Fibroblast of gingiva (primary cell): Measurements from ENCODE around the gene MTMR10.
A peak's percentile ranks its signal among the peaks of the same experiment; 100 is the strongest.

ENCODE experiments used
- DNase-seq: peaks from one replicate; pipeline ENCODE4 v3.0.0-alpha.2; 2011; ENCODE audit warnings: low read depth

MTMR10 gene

DNA sequence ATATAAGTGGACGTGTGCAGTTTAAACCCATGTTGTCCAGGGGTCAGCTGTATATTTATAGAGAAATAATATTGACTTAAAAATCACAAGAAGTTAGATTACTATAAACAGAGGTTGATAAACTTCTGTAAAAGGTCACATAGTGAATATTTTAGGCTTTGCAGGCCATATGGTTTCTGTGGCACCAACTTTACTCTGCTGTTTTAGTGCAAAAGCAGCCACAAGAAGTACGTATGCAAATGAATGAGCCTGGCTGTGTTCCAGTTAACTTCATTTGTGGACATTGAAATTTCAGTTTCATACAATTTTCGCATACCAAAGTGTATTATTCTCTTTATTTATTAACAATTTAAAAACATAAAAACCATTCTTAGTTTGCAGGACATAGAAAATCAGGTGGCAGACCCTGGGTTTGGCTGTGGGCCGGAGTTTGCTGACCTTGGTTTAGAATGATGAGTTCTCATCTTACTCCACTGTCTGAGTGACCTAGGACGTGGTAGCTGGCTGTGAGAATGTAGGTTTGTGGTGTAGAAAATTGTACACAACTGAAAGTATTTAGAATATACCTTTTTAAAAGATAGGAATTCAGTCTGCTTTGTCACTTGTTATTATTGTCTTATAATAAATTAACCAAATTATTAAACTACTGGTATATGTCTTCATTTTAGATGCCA lies 71.4 kb downstream of the MTMR10 start:
- DNase-seq = no peak

DNA sequence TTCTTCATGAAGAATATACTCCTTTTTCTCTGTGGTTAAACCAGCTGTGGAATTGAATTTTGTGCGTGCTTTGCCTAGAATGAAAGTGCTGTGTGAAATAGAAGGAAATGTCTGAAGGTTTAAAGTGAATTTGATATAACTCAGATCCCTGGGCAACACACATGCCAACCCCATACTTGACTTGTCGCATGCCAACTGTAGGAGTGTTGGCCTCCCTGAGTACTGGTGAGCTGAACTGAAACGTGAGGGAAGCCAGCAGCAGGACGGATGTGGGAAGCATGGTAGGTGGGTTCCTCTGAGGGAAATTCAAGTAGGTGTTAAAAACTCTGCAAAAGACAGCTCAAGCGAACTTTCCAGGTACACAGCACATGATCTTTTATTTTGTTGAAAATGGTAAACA lies 73.1 kb downstream of the MTMR10 start:
- DNase-seq = no peak

DNA sequence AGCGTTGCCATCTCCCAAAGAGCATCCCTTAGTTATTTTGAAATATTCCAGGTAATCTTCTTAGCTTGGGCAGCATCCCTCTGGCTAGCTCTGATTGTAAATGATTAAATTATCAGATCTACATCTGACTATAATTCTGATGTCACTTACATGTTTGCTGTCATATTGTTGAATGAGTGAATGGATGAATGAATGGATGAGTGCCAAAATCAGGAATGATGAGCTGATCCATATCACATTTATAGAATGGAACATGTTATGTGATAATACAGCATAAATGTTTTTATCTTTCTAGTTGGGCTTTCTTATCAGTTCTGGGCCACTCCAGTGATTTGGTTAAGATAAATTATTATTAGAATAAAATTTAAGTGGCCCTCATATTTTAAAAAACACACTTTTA lies 73.8 kb downstream of the MTMR10 start:
- DNase-seq = no peak

DNA sequence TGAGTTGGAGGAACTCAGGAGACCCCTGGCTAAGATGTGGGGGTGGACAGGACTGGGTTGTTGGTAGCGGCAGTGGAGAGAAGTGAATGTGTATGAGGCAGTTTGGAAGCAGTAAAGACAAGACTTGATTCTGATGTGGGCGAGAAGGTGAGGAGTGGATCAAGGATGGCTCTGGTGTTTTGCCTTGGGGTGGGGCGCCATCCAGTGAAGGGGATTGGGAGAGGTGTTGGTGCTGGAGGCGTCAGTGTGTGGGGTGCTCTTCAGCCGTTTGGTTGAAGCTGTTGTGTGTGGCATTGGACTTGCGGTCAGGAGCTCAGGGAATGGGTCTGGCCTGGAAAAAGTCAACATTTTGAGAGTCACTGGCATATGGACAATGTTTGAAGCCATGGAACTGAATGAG lies 74.4 kb downstream of the MTMR10 start:
- no peak for DNase-seq

DNA sequence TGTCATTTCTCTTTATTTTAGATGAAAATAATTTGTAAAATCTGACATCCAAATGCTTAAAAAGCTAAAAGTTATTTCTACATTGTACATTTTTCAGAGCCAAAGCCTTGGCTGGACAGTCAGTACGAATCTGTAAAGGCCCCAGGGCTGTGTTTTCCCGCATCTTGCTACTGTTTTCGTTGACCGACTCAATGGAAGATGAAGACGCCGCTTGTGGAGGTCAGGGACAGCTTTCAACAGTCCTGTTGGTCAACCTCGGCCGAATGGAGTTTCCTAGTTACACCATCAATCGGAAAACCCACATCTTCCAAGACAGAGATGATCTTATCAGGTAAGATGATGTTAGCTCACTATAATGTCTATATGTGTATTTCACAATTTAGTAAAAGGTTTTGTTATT lies 77.7 kb downstream of the MTMR10 start:
- no peak for DNase-seq

DNA sequence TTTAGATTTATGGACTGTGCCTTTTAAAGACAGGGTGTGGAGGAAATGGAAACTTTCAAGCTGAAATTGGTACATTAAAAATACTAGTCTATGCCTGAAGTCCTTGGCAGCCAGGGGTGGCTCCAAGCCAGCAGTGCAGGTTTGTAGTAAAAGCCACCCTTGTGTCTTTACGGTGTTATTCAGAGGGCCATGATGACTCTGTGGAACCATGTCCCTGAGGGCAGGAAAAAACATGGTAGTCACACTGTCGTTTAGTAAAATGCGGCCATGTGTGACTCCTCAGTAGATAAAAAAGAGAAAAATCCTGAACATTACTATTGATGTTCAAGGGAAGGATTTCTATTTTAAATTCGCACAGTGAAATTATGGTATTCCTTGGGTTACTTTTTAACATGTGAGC lies 85.1 kb downstream of the MTMR10 start:
- no peak for DNase-seq

DNA sequence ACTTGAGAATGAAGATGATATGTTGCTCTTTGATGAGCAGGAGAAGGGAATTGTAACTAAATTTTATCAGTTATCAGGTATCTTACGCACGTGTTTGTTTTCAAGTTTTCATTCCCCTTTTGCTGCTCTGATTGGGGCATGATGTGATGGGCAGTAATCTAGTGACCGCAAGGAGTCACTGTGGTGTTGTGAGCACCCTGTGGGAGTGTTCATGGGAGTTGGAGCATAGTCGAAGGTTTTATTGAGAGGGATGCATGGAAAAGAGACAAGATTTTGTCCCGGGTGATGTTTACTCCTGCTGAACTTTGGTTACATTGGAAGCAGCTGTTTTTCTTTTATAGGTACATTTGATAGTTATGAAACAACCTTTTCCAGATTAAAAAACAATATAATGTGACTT lies 85.6 kb downstream of the MTMR10 start:
- DNase-seq = no peak

DNA sequence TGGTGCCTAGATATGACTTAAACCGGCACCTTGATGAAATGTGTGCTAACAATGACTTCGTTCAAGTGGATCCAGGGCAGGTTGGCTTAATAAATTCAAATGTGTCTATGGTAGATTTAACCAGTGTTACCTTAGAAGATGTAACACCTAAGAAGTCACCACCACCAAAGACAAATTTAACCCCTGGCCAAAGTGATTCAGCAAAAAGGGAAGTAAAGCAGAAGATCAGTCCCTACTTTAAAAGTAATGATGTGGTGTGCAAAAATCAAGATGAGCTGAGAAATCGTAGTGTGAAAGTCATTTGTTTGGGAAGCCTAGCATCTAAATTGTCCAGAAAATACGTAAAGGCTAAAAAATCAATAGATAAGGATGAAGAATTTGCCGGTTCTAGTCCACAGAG lies 86.6 kb downstream of the MTMR10 start:
- no peak for DNase-seq

DNA sequence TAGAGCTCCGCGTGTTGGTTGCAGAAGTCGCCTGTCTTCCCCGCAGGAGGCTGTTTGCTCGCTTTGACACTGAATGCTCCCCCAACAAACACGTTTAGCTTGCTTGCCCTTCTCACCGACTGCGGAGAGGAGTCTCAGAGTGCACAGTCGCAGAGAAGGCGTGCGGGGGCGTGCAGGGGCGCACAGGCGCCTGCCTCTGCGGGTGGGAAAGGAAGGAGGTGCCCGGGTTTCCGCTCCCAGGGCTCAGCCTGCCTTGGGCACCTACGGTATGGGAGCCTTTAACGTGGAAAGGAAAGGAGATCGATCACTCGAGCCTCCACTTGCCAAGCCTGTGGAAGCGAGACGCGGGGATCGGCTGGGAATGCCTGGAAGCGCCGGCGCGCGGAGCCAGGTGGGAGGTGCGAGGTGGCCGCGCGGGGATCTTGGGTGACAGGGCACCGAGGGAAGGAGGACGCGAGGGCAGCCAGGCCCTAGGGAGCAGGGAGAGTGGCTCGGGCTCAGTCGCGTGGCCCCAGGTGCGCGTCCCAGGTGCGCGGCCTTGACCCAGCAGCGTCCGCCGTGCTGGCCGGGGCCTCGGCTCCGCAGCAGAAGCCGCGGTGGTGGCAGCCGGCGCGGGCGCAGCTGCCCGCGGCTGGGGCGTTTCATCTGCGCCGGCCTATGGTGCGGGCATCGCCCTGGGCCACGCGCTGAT lies 87.8 kb downstream of the MTMR10 start, which contains the start of gene FAN1:
TSS of gene FAN1 (plus strand) at position 419 of the 691 bp plus-strand sequence. CDS start 749 bp downstream, outside the sequence.
- peak; percentile 82 for DNase-seq

DNA sequence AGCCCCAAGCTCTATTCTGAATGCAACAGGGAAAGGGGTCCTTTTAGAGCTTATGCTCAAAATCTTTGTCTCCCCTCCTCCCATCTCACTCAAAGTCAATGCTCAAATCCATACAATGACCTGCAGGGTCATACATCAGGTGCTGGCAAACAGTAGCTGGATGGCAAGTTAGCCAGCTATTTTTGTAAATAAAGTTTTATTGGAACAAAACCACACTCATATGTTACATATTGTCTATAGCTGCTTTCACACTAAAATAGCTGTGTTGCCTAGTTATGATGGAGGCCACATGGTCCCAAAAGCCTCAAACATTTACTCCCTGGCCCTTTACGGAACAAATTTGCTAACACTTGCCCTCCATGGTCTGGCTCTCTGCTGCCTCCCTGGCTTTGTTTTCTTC lies 89.5 kb downstream of the MTMR10 start:
- DNase-seq = no peak

DNA sequence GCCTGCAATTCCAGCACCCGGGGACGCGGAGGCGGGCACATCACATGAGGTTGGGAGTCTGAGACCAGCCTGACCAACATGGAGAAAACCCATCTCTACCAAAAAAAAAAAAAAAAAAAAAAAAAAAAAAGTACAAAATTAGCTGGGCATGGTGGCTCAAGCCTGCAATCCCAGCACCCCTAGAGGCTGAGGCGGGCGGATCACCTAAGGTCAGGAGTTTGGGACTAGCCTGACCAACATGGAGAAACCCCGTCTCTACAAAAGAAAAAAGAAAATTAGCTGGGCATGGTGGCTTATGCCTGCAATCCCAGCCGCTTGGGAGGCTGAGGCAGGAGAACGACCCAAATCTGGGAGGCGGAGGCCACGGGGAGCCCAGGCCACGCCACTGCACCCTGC lies 95.2 kb downstream of the MTMR10 start:
- no peak for DNase-seq

DNA sequence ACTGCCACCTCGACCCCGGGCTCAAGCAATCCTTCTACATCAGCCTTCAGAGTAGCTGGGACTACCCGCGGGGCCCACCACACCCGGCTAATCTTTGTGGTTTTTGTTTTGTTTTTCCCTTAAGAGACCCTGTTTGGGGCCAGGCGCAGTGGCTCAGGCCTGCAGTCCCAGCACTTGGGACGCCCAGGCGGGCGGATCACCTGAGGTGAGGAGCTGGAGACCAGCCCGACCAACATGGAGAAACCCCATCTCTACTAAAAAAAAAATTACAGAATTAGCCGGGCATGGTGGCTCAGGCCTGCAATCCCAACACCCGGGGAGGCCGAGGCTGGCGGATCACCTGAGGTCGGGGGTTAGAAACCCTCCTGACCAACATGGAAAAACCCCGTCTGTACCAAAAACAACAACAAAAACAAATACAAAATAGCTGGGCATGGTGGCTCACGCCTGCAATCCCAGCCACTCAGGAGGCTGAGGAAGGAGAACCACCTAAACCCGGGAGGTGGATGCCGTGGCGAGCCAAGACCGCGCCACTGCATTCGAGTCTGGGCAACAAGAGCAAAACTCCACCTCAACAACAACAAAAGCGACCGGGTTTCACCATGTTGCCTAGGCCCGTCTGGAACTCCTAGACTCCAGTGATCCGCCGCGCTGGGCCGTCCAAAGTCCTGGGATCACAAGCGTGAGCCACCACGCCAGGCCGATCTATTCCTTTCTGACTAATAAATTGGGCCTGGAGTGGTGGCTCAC lies 95.8 kb downstream of the MTMR10 start:
- DNase-seq = no peak

DNA sequence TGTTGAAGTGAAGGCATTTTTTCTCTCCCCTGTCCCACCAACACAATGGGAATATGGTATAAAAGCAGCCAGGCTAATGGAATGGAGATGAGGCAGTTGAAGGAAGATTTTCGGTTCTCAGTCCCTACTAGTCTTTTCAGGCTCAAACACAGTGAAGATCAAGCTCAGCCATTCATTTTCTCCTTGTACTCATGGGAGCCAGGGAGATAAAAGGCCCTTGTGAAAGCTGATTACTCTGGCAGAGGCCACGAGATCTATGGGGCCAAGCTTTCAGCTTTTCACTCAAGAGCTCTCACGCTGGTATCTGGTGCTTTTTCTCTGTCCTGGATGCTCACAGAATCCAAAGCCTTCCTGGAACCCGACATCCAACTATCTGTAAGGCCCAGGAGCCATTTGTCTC lies 102.2 kb downstream of the MTMR10 start:
- no peak for DNase-seq
